Stimulated activated CD8-positive, alpha-beta memory T cell treated with anti-CD3 and anti-CD28 coated beads, Interleukin-12 subunit alpha, Interleukin-12 subunit beta, amount 100 ng/mL, for 1 hour (primary cell): Measurements from ENCODE around the gene NRXN3.

ENCODE experiments used
- DNase-seq: peaks from one replicate; pipeline ENCODE4 v3.0.0-alpha.2; 2020; ENCODE audit warnings: low read depth

NRXN3 gene

DNA sequence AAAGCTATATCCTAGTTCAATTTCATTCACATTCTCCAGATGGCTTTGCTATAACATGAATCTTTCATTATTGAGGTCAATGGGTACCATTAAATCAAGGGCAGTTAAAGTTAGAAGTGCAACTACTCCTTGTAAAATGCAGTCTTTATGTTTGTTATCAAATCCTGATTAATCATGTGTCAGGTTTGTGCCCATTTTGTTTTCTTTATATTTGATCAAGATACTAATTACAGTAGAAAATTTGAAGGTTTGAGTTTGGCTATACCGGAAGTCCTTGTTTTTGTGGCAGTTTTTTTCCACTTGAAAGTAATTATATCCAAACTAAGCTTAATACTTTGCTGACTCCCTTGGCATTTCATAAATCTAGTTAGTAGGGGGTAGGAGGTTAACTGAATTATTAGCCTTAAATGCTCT, 1528.1 kb downstream of the NRXN3 start:
- no peak for DNase-seq

DNA sequence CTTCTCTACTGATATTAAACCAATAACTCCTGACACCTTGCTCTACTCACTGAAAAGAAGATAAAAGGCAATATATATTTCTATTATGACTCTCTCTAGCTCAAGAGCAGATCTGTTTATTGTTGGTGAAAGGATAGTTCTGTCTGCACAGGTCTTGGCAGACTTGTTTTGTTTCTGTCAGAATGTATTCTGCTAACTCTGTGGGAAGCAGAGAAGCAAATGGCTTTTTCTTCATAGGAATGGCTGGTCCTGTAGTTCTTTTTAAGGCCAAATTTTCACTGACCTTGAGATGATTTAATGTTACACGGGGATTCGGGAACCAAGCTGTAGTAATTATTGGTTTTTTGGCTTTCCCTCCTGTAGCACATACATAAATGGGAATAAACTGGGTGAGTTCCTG, 1529.0 kb downstream of the NRXN3 start:
- DNase-seq, result no peak

DNA sequence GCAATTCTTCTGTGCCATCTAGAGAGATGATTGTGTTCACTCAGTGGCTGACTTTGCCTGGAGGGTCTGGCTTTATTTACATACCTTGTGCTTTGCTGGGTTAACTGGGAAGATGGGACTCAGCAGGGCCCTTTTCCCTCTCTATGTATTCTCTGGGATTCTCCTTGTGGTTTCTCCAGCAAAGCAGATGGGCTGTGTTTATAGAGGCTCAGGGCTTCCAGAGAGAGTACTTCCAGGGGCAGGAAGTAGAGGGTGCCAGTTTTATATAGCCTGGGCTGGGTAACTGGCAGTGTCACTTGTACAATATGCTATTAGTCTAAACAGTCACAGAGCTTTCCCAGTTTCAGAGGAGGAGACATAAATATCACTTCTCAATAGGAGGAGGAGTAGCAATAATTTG, 1531.2 kb downstream of the NRXN3 start:
- DNase-seq, result no peak

DNA sequence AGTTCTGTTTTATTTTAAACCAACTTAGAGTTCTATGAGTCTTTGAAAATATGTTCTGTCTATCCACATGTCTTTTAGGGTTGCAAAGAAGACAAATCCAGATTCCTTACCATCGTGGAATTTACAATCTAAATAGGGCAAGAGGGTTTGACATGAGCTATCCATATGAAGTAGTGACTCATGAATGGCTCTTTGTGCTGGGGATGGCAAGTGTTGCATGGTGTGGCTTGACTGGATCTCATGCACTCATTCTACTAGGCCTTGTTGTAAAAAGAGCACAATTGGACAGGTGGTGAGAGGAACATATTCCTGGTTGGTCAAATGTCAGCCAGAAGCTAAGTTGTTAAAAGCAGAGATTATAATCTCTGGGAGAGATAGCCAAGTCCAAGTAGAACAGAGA, 1532.0 kb downstream of the NRXN3 start:
- no peak for DNase-seq

DNA sequence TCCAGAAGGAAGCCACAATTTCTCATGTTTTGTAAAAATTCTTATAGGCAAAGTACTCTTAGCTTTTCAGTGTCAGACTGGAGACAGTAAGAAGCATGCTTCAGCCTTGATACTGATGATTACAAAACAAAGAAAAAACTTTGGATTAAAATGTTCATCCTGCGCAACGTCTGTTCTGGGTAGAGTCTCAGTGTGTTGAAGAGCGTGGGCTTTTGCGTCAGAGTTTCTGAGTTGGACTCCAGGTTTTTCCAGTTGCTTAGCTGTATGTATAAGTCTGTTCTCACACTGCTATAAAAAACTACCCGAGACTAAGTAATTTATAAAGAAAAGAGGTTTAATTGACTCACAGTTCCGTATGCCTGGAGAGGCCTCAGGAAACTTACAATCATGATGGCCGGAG, 1533.0 kb downstream of the NRXN3 start:
- no peak for DNase-seq

GRCh38 chr14:79704041-79704807, 1534.1 kb downstream of the NRXN3 start:
- no peak for DNase-seq

- DNase-seq, result no peak
Observed at GRCh38 chr14:79705126-79705894, 1535.1 kb downstream of the NRXN3 start.

- DNase-seq, result no peak
Observed at GRCh38 chr14:79706382-79706781, 1536.2 kb downstream of the NRXN3 start.

DNA sequence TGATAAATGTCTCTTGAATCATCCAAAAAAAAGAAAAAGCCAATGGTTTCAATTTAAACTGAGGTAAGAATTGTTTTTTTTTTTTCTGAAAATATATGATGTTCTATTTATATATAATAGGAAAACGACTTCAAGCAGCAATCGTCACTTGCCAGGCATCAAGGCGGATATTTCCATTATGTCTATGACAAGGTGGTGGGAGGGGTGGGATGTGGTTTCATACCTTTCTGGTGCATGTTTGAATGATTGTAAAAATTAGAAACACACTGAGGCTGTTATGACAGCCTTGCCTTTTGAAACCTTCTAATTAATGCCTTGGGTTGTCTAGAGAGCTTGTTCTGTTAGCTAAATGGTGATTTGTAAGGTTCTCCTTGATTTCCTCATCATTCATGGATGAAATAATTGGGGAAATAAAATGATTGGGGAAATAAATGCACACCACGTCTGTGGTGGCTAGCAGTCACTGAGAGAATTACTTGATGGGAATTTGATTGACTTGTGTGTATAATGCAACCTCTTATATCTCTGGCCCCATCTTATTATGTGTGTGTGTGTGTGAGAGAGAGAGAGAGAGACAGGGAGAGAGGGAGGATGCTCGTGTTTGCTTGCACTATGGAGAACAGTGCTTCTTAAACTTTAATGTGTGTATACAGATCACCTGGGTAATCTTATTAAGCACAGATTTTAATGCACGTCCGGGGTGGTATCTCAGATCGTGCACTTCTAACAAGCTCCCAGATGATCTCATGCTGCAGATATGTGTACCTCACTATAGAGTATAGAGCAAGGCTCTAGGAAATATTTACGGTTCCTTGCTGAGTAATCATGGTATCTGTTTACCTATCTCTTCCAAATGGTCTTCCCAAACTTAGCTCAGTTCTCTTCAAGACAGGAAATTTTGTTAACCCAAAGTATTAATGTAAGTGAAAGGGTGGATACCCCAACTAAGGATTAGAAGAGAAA, 1538.5 kb downstream of the NRXN3 start:
- DNase-seq, result no peak

GRCh38 chr14:79709573-79709972, 1539.4 kb downstream of the NRXN3 start:
- DNase-seq, result no peak

DNA sequence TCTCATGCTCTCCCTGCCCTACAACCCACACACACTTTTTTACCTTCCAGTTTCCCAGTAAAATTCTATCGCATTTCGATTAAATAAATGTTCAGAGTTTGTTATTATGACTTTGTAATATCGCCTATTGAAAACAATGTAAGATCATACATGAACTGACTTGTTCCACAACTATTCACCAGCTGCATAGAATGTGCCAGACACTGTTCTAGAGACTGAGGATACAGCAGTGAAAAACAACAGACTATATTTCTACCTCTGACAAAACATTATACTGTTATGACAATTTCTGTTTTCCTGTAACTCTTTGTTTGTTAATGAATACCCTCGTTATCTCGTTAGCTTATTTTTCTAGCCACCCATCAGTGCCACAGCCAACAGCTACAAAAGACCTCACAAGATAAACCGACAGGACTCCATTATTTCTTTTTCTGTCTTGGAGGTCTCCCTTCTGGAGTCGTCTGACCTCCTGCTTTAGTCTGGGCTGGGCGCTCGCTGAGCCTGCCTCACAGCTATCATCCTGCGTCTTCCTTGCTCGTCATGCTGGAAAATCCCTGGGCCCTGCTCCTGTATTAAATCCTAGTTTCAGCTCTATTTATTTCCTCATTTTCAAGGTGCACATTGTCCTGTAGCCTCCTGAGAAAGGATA, 1542.3 kb downstream of the NRXN3 start:
- no peak for DNase-seq

GRCh38 chr14:79721399-79722084, 1551.4 kb downstream of the NRXN3 start:
- no peak for DNase-seq

DNA sequence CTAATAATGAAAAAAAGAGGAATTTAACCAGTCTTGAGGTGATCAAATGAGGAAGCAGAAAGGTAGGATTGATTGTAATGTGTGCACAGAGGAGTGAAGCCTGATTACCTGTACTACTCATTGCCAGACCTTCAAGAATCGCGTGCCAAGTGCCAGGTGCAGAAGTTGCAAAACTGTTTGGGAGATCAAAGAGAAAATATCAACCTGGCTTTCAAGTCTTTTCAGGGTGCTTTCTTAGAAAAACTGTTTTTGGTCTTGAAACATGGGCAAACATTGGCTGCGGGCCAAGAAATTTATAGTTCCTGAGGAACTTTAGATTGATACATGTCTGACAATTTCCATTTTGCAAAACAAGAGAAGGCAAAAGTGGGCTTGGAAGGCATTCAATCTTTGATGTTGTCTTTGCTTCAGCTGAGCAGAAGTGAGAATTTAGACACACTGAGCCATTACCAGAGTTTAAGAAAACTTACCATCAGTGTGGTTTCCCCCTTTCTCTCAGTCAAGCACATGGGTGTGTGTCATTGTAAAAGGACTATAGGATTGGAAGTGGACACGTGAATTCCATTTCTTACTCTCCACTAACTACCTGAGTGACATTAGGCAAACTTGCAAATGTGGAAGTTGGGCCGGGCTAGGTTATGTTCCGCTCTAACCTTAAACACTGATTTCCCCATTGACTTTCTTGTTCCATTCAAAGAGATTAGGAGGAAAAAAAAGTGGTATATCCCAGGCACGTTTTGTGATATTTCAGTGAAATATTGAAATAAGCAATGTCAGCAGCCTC, 1555.0 kb downstream of the NRXN3 start:
- no peak for DNase-seq

DNA sequence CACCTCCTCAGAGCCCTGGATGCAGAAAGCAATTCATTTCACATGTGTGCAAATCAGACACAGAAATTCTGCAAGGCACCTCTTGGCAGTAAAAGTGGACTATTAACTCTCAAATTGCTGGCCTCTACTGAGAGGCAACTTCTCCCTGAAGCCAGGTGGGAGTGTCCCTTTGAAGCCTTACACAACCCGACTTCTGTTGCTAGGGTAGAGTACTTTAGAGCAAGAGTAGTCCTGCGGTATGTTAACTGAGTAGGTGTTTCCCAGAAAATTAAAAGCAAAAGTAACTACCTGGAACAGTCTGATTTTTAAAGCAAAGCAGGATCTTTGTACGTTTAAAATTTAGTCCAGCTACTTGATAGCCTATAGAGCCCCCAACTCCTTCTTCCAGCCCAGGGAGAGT, 1557.7 kb downstream of the NRXN3 start:
- DNase-seq, result no peak

- no peak for DNase-seq
Observed at GRCh38 chr14:79728331-79728730, 1558.2 kb downstream of the NRXN3 start.

DNA sequence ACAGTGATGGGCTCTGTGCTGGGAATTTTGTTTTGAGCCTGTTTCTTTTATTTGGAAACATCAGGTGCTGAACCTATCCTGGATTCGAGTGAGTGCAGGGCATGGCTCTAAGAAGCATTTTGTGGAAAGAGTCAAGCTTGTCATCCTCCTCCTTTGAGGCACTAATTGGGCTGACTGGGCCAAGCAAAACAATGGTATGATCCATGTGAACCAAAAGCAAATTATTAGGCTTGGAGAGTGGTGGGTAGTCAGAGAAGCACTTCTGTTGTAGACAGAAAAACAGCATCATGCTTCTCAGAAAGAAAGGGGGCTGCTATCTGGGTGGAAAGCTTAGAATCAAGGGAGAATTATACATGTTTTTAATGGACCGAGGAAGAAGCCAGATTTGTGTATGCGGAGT, 1559.6 kb downstream of the NRXN3 start:
- DNase-seq, result no peak

- DNase-seq, result no peak
Observed at GRCh38 chr14:79730196-79730595, 1560.0 kb downstream of the NRXN3 start.

- no peak for DNase-seq
Observed at GRCh38 chr14:79730953-79731352, 1560.8 kb downstream of the NRXN3 start.

DNA sequence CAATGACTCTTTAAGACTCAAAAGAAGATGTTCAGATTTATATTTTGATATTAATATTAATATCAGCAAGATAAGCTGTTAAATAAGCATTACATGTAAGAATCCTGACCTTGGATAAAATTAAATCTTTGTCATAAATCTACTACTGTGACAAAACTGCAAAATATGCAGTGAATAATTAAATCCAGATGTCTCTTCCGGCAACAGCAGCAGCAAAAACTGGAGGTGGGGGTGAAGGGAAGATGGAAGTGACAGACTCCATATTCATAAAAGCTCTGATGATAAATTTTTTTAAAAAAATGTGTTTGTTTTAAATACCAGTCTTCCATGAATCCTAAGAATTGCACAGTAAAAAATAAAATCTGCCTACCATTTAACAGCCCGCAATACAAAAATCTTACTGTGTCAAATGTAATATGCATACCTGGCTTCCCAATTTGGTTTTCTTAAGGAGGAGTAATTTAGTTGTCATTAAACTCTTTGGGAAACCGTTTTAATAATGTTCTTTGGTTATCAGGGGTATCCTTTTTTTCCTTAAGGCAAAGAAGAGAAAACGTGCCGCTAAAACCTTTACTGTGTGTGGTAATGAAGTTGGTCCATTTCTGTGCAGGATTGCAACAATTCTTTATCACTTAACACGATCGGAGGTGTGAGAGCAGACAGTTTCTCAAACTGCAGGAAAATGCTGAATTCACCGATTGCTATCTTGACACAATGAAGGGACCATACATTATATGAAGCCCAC, 1562.9 kb downstream of the NRXN3 start:
- no peak for DNase-seq

- DNase-seq, result no peak
Observed at GRCh38 chr14:79734151-79734550, 1564.0 kb downstream of the NRXN3 start.
